DND-41 (cell line): ENCODE measurements around the gene SLC2A4RG.

Experiments used
- ATAC-seq: fragments of 200-7000 bp; cut with Tn5 transposase; 3 replicates; pipeline ENCODE4 v1.9.1; 2021; ENCODE audit warnings: low read depth; ENCODE audit not compliant: insufficient read depth
- DNase-seq: peaks from one replicate; pipeline ENCODE4 v3.0.0-alpha.2; 2020
- H2AFZ ChIP-seq: 2 replicates; pipeline ENCODE4 v1.6.0; 2012; ENCODE audit warnings: low read depth, low read length
- H3K27ac ChIP-seq: 2 replicates; pipeline ENCODE4 v1.5.1; 2012; ENCODE audit warnings: low read length, inconsistent platforms
- H3K27me3 ChIP-seq: fragments of 200-600 bp; sonication (generic); 2 replicates; pipeline ENCODE4 v1.6.0; 2012; ENCODE audit warnings: low read length, mild to moderate bottlenecking, inconsistent platforms; ENCODE audit not compliant: insufficient read depth, poor library complexity
- H3K36me3 ChIP-seq: 2 replicates; pipeline ENCODE4 v1.5.1; 2012; ENCODE audit warnings: low read length, inconsistent platforms; ENCODE audit not compliant: insufficient read depth
- H3K4me1 ChIP-seq: 2 replicates; pipeline ENCODE4 v1.5.1; 2012; ENCODE audit warnings: mild to moderate bottlenecking, low read length; ENCODE audit not compliant: insufficient read depth
- H3K4me2 ChIP-seq: 2 replicates; pipeline ENCODE4 v1.6.0; 2012; ENCODE audit warnings: mild to moderate bottlenecking, moderate library complexity, low read length, inconsistent platforms; ENCODE audit not compliant: insufficient read depth
- H3K4me3 ChIP-seq, 2 experiments: fragments of 200-600 bp in 1 of 2; shearing (Covaris generic) in 1 of 2; 2 replicates each; pipeline ENCODE4 v1.5.1; 2012 to 2016; ENCODE audit warnings: inconsistent platforms in 2 of 2, low read length in 2 of 2, mild to moderate bottlenecking in 2 of 2, low read depth in 1 of 2, moderate library complexity in 1 of 2
- H3K79me2 ChIP-seq: 2 replicates; pipeline ENCODE4 v1.6.0; 2012; ENCODE audit warnings: low read length, inconsistent platforms; ENCODE audit not compliant: insufficient read depth
- H3K9ac ChIP-seq: 2 replicates; pipeline ENCODE4 v1.6.0; 2012; ENCODE audit warnings: low read depth, mild to moderate bottlenecking, inconsistent platforms, low read length, moderate library complexity
- H3K9me3 ChIP-seq: 2 replicates; pipeline ENCODE4 v1.5.1; 2012; ENCODE audit warnings: low read length, moderate library complexity, mild to moderate bottlenecking, inconsistent platforms; ENCODE audit not compliant: insufficient read depth, severe bottlenecking
- H4K20me1 ChIP-seq: 2 replicates; pipeline ENCODE4 v1.6.0; 2012; ENCODE audit warnings: low read length; ENCODE audit not compliant: insufficient read depth
- CTCF ChIP-seq: IDR thresholded peaks from 2 replicates; pipeline ENCODE4 v1.5.1; 2012; ENCODE audit warnings: borderline replicate concordance, low read length, moderate library complexity, mild to moderate bottlenecking; ENCODE audit not compliant: poor library complexity, severe bottlenecking; ENCODE audit errors: extremely low read depth
- EZH2 ChIP-seq: IDR thresholded peaks from 3 replicates; pipeline ENCODE4 v1.6.1; 2012; ENCODE audit warnings: borderline replicate concordance, low read depth, mild to moderate bottlenecking, moderate library complexity, low read length, inconsistent platforms; ENCODE audit not compliant: severe bottlenecking

The SLC2A4RG gene

GRCh38 chr20:63754008-63754407 is 14.4 kb downstream of the SLC2A4RG start:
- H3K4me2 ChIP-seq = no peak overlapping the region
- no peak overlapping the region for H2AFZ ChIP-seq
- no peaks in the 10 kb centered on the region for H3K79me2 ChIP-seq
- no peaks in the 10 kb centered on the region for H3K27me3 ChIP-seq
- H3K4me1 ChIP-seq = peaks cover 15% of the 10 kb centered on the region
- H3K36me3 ChIP-seq = no peaks in the 10 kb centered on the region
- TF ChIP-seq CTCF = no peak
- no peak for TF ChIP-seq EZH2
- no peak overlapping the region for H3K4me3 ChIP-seq
- H4K20me1 ChIP-seq = no peaks in the 10 kb centered on the region
- DNase-seq (no peak), ATAC-seq (no peak)
- H3K27ac ChIP-seq = no peak overlapping the region
- H3K9me3 ChIP-seq = no peaks in the 10 kb centered on the region
- no peak overlapping the region for H3K9ac ChIP-seq

- H3K27me3 ChIP-seq = no peaks in the 10 kb centered on the region
- no peaks in the 10 kb centered on the region for H3K9me3 ChIP-seq
- no peaks in the 10 kb centered on the region for H3K36me3 ChIP-seq
- H3K27ac ChIP-seq = no peak overlapping the region
- no peaks in the 10 kb centered on the region for H3K79me2 ChIP-seq
- H3K9ac ChIP-seq = no peak overlapping the region
- H4K20me1 ChIP-seq = no peaks in the 10 kb centered on the region
- no peak overlapping the region for H3K4me2 ChIP-seq
- peaks cover 4% of the 10 kb centered on the region for H3K4me1 ChIP-seq
- DNase-seq (no peak), ATAC-seq (no peak)
- no peak overlapping the region for H3K4me3 ChIP-seq
- TF ChIP-seq CTCF = no peak
- no peak for TF ChIP-seq EZH2
- H2AFZ ChIP-seq = no peak overlapping the region
Measured at GRCh38 chr20:63755933-63756647, 16.5 kb downstream of the SLC2A4RG start.

GRCh38 chr20:63756648-63756991 is 17.0 kb downstream of the SLC2A4RG start:
- no peak overlapping the region for H2AFZ ChIP-seq
- no peaks in the 10 kb centered on the region for H3K79me2 ChIP-seq
- no peaks in the 10 kb centered on the region for H3K36me3 ChIP-seq
- TF ChIP-seq CTCF (no peak), EZH2 (no peak)
- peak; percentile 39 for DNase-seq
- no peaks in the 10 kb centered on the region for H3K27me3 ChIP-seq
- no peaks in the 10 kb centered on the region for H3K4me1 ChIP-seq
- peak; percentile 75 for ATAC-seq
- no peaks in the 10 kb centered on the region for H4K20me1 ChIP-seq
- no peak overlapping the region for H3K4me2 ChIP-seq
- H3K4me3 ChIP-seq = no peak overlapping the region
- H3K27ac ChIP-seq = no peak overlapping the region
- no peak overlapping the region for H3K9ac ChIP-seq
- no peaks in the 10 kb centered on the region for H3K9me3 ChIP-seq

GRCh38 chr20:63758152-63758551 is 18.6 kb downstream of the SLC2A4RG start:
- no peaks in the 10 kb centered on the region for H3K36me3 ChIP-seq
- no peaks in the 10 kb centered on the region for H3K9me3 ChIP-seq
- TF ChIP-seq EZH2 (no peak), CTCF (no peak)
- H3K27me3 ChIP-seq = no peaks in the 10 kb centered on the region
- ATAC-seq (no peak), DNase-seq (no peak)
- no peaks in the 10 kb centered on the region for H3K79me2 ChIP-seq
- no peaks in the 10 kb centered on the region for H4K20me1 ChIP-seq
- no peak overlapping the region for H3K4me2 ChIP-seq
- no peak overlapping the region for H3K9ac ChIP-seq
- H3K4me3 ChIP-seq = no peak overlapping the region
- H3K27ac ChIP-seq = no peak overlapping the region
- no peaks in the 10 kb centered on the region for H3K4me1 ChIP-seq
- H2AFZ ChIP-seq = no peak overlapping the region
